Endothelial cell of umbilical vein (primary cell): ENCODE measurements around the gene AURKAIP1. TPM values are rescaled to one million over a fixed set of nuclear protein-coding genes. Genes with fewer than 3 reads are reported as not detected.
"Not testable (repeated sequence)": the region's sequence is repeated elsewhere in the genome, so short reads cannot be mapped to it uniquely, and the experiment has no call there.

Experiments used
- BruUV-seq: library from RNA; stranded (reverse); fragments of 400-500 nt; replicated peaks from 2 replicates; lab custom pipeline; 2021; lab: Mats Ljungman, UMichigan
- CTCF ChIA-PET: fragments of 300-600, 350-600 bp; sonication (Branson Sonifier 250); formaldehyde crosslinking; loops from one replicate; lab custom pipeline; 2021; ENCODE audit warnings: antibody characterized with exemption, inconsistent platforms; lab: Charles Lee
- POLR2A ChIA-PET: fragments of 300-600, 350-600 bp; sonication (Branson Sonifier 250); formaldehyde crosslinking; loops from one replicate; lab custom pipeline; 2021; ENCODE audit warnings: antibody characterized with exemption, inconsistent platforms; lab: Charles Lee
- DNase-seq: peaks from one replicate; pipeline ENCODE4 v3.0.0-alpha.2; 2011; ENCODE audit warnings: low read depth, low spot score
- FAIRE-seq: peaks from 2 replicates; lab custom pipeline; 2011; peaks lifted over from hg19 to GRCh38; lab: Jason Lieb, UNC
- H2AFZ ChIP-seq: 2 replicates; pipeline ENCODE4 v1.6.0; 2012; ENCODE audit warnings: low read depth, low read length, control low read depth, inconsistent platforms
- H3K27ac ChIP-seq: 2 replicates; pipeline ENCODE4 v1.5.1; 2011; ENCODE audit warnings: low read depth, mild to moderate bottlenecking, control low read depth, low read length, moderate library complexity; ENCODE audit not compliant: insufficient read depth
- H3K27me3 ChIP-seq, 2 experiments: 2 replicates each; pipeline versions ENCODE4 v1.6.0 to v1.6.1; 2011; ENCODE audit warnings: low read length in 2 of 2, mixed read lengths in 1 of 2; ENCODE audit not compliant: control insufficient read depth in 2 of 2, insufficient read depth in 2 of 2
- H3K36me3 ChIP-seq, 2 experiments: 2 replicates in 1 of 2; 3 replicates in 1 of 2; pipeline ENCODE4 v1.5.1; 2011; ENCODE audit warnings: low read length in 2 of 2, mild to moderate bottlenecking in 1 of 2, moderate library complexity in 1 of 2; ENCODE audit not compliant: control insufficient read depth in 2 of 2, insufficient read depth in 2 of 2; ENCODE audit errors: extremely low read depth in 1 of 2
- H3K4me1 ChIP-seq: 3 replicates; pipeline ENCODE4 v1.5.1; 2011; ENCODE audit warnings: mild to moderate bottlenecking, low read length; ENCODE audit not compliant: control insufficient read depth, insufficient read depth; ENCODE audit errors: extremely low read depth
- H3K4me2 ChIP-seq: 2 replicates; pipeline ENCODE4 v1.6.1; 2011; ENCODE audit warnings: low read length, control low read depth, mixed read lengths; ENCODE audit not compliant: insufficient read depth
- H3K4me3 ChIP-seq, 3 experiments: fragments of 200-600 bp in 1 of 3; sonication (generic), shearing (Covaris generic) in 1 of 3; replicated peaks in 1 of 3; 2 replicates each; pipeline ENCODE4 v1.5.1; 2011 to 2016; ENCODE audit warnings: control low read depth in 3 of 3, low read length in 3 of 3, mild to moderate bottlenecking in 2 of 3, inconsistent platforms in 1 of 3, low read depth in 1 of 3, moderate library complexity in 1 of 3; ENCODE audit not compliant: insufficient read depth in 1 of 3
- H3K79me2 ChIP-seq: 2 replicates; pipeline ENCODE4 v1.6.0; 2012; ENCODE audit warnings: low read length, inconsistent platforms; ENCODE audit not compliant: control insufficient read depth, insufficient read depth
- H3K9ac ChIP-seq: replicated peaks from 2 replicates; pipeline ENCODE3; 2011; ENCODE audit warnings: low read length, control low read depth; ENCODE audit not compliant: insufficient read depth; ENCODE audit errors: extremely low read depth
- H3K9me1 ChIP-seq: replicated peaks from 3 replicates; pipeline ENCODE4 v1.6.0; 2011; ENCODE audit warnings: mild to moderate bottlenecking, low read length; ENCODE audit not compliant: control insufficient read depth, insufficient read depth; ENCODE audit errors: extremely low read depth
- H3K9me3 ChIP-seq: replicated peaks from 2 replicates; pipeline ENCODE4 v1.5.1; 2012; ENCODE audit warnings: low read length, inconsistent platforms; ENCODE audit not compliant: control insufficient read depth, insufficient read depth
- H4K20me1 ChIP-seq: replicated peaks from 2 replicates; pipeline ENCODE3; 2011; ENCODE audit warnings: mild to moderate bottlenecking, low read length; ENCODE audit not compliant: control insufficient read depth, insufficient read depth; ENCODE audit errors: extremely low read depth
- CTCF ChIP-seq, 2 donors: IDR thresholded peaks; 1 replicate in 1 of 2; 2 replicates in 1 of 2; pipeline ENCODE4 v1.5.1; 2011; ENCODE audit warnings: low read length in 2 of 2, mild to moderate bottlenecking in 2 of 2, moderate library complexity in 2 of 2, control low read depth in 1 of 2, inconsistent platforms in 1 of 2, low read depth in 1 of 2; ENCODE audit not compliant: insufficient read depth in 1 of 2; ENCODE audit errors: extremely low read depth in 1 of 2
- EZH2 ChIP-seq: IDR thresholded peaks from 2 replicates; pipeline ENCODE4 v1.6.1; 2012; ENCODE audit warnings: borderline replicate concordance, low read depth, mild to moderate bottlenecking, moderate library complexity, low read length, inconsistent platforms; ENCODE audit not compliant: severe bottlenecking
- FOS ChIP-seq: IDR thresholded peaks from 2 replicates; pipeline ENCODE4 v1.6.1; 2011; ENCODE audit warnings: mild to moderate bottlenecking, low read length, moderate library complexity, borderline replicate concordance; ENCODE audit not compliant: insufficient read depth
- GATA2 ChIP-seq: IDR thresholded peaks from 2 replicates; pipeline ENCODE4 v1.7.0; 2011; ENCODE audit warnings: low read depth, mild to moderate bottlenecking, moderate library complexity, mixed read lengths, low read length; ENCODE audit not compliant: insufficient read length, insufficient read depth
- JUN ChIP-seq: IDR thresholded peaks from 2 replicates; pipeline ENCODE4 v1.6.1; 2011; ENCODE audit warnings: borderline replicate concordance, low read depth; ENCODE audit not compliant: insufficient read length, insufficient read depth
- MYC ChIP-seq: IDR thresholded peaks from one replicate; pipeline ENCODE4 v1.6.1; 2011; ENCODE audit warnings: mild to moderate bottlenecking, low read depth, low read length
- POLR2A ChIP-seq: IDR thresholded peaks from 2 replicates; pipeline ENCODE4 v1.6.1; 2012; ENCODE audit warnings: low read depth, mild to moderate bottlenecking, control low read depth, low read length
- POLR2AphosphoS5 ChIP-seq: IDR thresholded peaks from 2 replicates; pipeline ENCODE4 v1.6.1; 2012; ENCODE audit warnings: low read depth, mild to moderate bottlenecking, control low read depth, low read length, moderate library complexity; ENCODE audit not compliant: insufficient read depth
- dilution Hi-C: fragments of 300-500 bp; cut with MboI; formaldehyde crosslinking; loops from one replicate; pipeline ENCODE4 v1.15.0; 2019; ENCODE audit warnings: low sequenced_read_pairs; ENCODE audit not compliant: extremely low pct_ligation_motif_present
- intact Hi-C: fragments of 100-400 bp; cut with micrococcal nuclease; formaldehyde crosslinking; loops from one replicate; pipeline ENCODE4 v1.10.0; 2022
- polyA plus RNA-seq, 4 experiments: library from polyadenylated mRNA; depleted of rRNA in 3 of 4; stranded (reverse) in 3 of 4; unstranded in 1 of 4; fragments of >200 nt; gene quantifications; 2 replicates each; pipeline versions ENCODE4 v1.2.1 to v1.2.3, GENCODE V29; 2011 to 2012; ENCODE audit warnings: missing spikeins in 1 of 4
- total RNA-seq: library from RNA; stranded (reverse); gene quantifications from 2 replicates; pipeline ENCODE4 v1.2.3, GENCODE V29; 2021
- TF ChIP-seq, protein P1 (sequence below): IDR thresholded peaks from 2 replicates; pipeline ENCODE4 v1.6.1; 2011; ENCODE audit not compliant: insufficient read depth, insufficient read length

Gene AURKAIP1
- total and polyA plus RNA-seq, 2 donors (not counting 3 experiments of a cell fraction or from before 2014, with no cell fraction given), result 73.3 to 151 TPM

DNA sequence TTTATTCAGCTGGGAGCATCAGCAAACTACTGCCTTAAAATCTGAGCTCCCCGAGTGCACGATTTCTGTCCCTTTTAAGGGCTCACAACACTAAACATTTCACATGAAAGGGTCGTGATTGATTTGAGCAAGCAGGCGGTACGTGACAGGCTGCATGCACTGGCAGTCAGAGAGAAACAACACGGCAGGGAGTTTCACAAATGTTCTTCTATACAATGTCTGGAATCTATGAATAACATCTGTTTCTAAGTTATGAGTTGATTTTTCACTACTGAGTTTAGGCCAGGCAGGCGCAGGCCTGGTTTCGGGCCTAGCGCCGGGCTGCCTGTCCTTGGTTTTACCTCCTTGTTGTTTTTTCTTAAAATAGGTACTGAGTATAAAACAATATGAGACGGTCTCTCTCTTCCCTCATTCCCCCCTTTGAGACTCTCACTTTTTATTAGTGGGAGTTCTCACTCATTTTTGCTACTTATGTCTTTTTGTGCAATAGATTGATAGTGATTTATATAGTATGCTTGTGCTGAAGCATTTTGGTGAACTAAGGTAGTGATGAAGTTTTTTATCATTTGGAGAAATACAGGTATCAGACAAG is 37.4 kb upstream of the AURKAIP1 start:
- CTCF ChIA-PET, H3K9me3 ChIP-seq, FAIRE-seq, H3K4me2 ChIP-seq, H2AFZ ChIP-seq, H3K27me3 ChIP-seq, H3K4me3 ChIP-seq, dilution Hi-C loops, H3K36me3 ChIP-seq, H3K27ac ChIP-seq, H3K9me1 ChIP-seq, POLR2A ChIA-PET, H4K20me1 ChIP-seq, H3K4me1 ChIP-seq, H3K9ac ChIP-seq, BruUV-seq, DNase-seq, intact Hi-C loops: not testable (repeated sequence)
- peaks cover 21% of the 10 kb centered on the region for H3K79me2 ChIP-seq

DNA sequence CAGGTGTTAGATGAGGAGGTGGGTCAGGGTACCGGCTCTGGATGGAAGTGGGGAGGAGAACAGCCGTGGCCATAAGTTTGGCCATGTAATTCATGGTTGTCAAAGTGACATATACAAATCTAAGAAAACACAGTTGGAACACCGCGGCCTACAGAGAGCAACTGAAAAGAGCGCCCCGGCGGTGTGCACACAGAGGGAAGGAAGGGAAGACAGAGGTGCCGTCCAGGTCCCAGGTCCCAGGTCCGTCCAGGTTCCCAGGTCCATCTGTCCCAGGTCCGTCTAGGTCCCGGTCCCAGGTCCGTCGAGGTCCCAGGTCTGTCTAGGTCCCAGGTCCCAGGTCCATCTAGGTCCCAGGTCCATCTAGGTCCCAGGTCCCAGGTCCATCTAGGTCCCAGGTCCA is 36.6 kb upstream of the AURKAIP1 start:
- Histone ChIP-seq H3K9me3 (no peaks in the 10 kb centered on the region), H3K4me1 (peaks cover 7% of the 10 kb centered on the region)
- dilution Hi-C loops, result no loop called here

DNA sequence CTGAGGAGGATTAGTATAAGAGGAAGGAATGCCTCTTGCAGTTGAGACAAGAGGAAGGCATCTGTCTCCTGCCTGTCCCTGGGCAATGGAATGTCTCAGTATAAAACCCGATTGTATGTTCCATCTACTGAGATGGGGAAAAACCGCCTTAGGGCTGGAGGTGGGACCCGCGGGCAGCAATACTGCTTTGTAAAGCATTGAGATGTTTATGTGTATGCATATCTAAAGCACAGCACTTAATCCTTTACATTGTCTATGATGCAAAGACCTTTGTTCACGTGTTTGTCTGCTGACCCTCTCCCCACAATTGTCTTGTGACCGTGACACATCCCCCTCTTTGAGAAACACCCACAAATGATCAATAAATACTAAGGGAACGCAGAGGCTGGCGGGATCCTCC is 35.2 kb upstream of the AURKAIP1 start:
- H3K9ac ChIP-seq, H3K36me3 ChIP-seq, BruUV-seq, intact Hi-C loops, H3K4me3 ChIP-seq, FAIRE-seq, DNase-seq, H3K9me3 ChIP-seq, H4K20me1 ChIP-seq, H3K27ac ChIP-seq, dilution Hi-C loops, POLR2A ChIA-PET, H3K27me3 ChIP-seq, H2AFZ ChIP-seq, CTCF ChIA-PET, H3K4me2 ChIP-seq, H3K9me1 ChIP-seq: not testable (repeated sequence)
- Histone ChIP-seq H3K4me1 (peaks cover 11% of the 10 kb centered on the region), H3K79me2 (peaks cover 38% of the 10 kb centered on the region)

More for the DNA sequence above, 36.6 kb upstream of the AURKAIP1 start:
- H3K4me3 ChIP-seq, result no peak overlapping the region
- H3K79me2 ChIP-seq, result peaks cover 25% of the 10 kb centered on the region
- intact Hi-C loops, result no loop called here
- H3K4me2 ChIP-seq, result no peak overlapping the region
- no peaks in the 10 kb centered on the region for H3K9me1 ChIP-seq
- DNase-seq (no peak), FAIRE-seq (no peak)
- no peak for TF ChIP-seq GATA2
- TF ChIP-seq MYC, result no peak
- TF ChIP-seq, protein P1, sequence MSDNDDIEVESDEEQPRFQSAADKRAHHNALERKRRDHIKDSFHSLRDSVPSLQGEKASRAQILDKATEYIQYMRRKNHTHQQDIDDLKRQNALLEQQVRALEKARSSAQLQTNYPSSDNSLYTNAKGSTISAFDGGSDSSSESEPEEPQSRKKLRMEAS, result no peak
- no peak for TF ChIP-seq POLR2AphosphoS5
- TF ChIP-seq POLR2A, result no peak
- no peak for TF ChIP-seq JUN
- TF ChIP-seq EZH2, result no peak
- TF ChIP-seq FOS, result no peak
- no peak for TF ChIP-seq CTCF (IDR thresholded peaks at IDR 0.05; ENCODE audit: extremely low read depth in 1 of 2, insufficient read depth in 1 of 2, low read depth in 1 of 2, low read length in 2 of 2)
- no peak overlapping the region for H3K27ac ChIP-seq
- CTCF ChIA-PET, result no interaction called here
- H3K9ac ChIP-seq, result no peak overlapping the region
- H4K20me1 ChIP-seq, result no peaks in the 10 kb centered on the region
- POLR2A ChIA-PET, result no interaction called here
- no peak overlapping the region for H2AFZ ChIP-seq
- BruUV-seq, result no TSS peak
- no peaks in the 10 kb centered on the region for H3K36me3 ChIP-seq
- no peaks in the 10 kb centered on the region for H3K27me3 ChIP-seq
